Natural killer cell (primary cell): ENCODE data around the gene PDE8B. TPM values are rescaled to one million over a fixed set of nuclear protein-coding genes. Genes with fewer than 3 reads are reported as not detected.

Experiments used
- ATAC-seq, 3 donors: fragments of 150-1000 bp in 2 of 3; fragments of 200-7000 bp in 1 of 3; cut with Tn5 transposase; 1 replicate in 1 of 3; 2 replicates in 2 of 3; pipeline ENCODE4 v1.10.0; 2021; ENCODE audit warnings: mild to moderate bottlenecking in 2 of 3, moderate library complexity in 2 of 3
- DNase-seq, 2 donors: peaks; one replicate each; pipeline versions ENCODE4 v3.0.0 to v3.0.0-alpha.2; 2013 to 2021; ENCODE audit warnings: mixed read lengths in 1 of 2
- H3K27ac ChIP-seq: one replicate; pipeline ENCODE4 v1.5.1; 2013; ENCODE audit warnings: mild to moderate bottlenecking, low read length
- H3K27me3 ChIP-seq: one replicate; pipeline ENCODE4 v1.6.1; 2013; ENCODE audit warnings: low read length; ENCODE audit not compliant: control insufficient read depth, insufficient read depth
- H3K36me3 ChIP-seq: one replicate; pipeline ENCODE4 v1.6.1; 2013; ENCODE audit warnings: low read length; ENCODE audit not compliant: control insufficient read depth, insufficient read depth
- H3K4me1 ChIP-seq: one replicate; pipeline ENCODE4 v1.6.1; 2013; ENCODE audit warnings: low read length; ENCODE audit not compliant: control insufficient read depth, insufficient read depth
- H3K4me3 ChIP-seq: one replicate; pipeline ENCODE4 v1.5.1; 2013; ENCODE audit warnings: low read length
- H3K9me3 ChIP-seq: one replicate; pipeline ENCODE4 v1.6.1; 2013; ENCODE audit warnings: low read length; ENCODE audit not compliant: control insufficient read depth, insufficient read depth
- H3K27ac Mint-ChIP-seq, 2 donors: one replicate each; pipeline ENCODE4 v1.8.0; 2022; ENCODE audit warnings: mild to moderate bottlenecking in 2 of 2, mixed read lengths in 2 of 2, moderate library complexity in 1 of 2
- H3K27me3 Mint-ChIP-seq, 2 donors: one replicate each; pipeline ENCODE4 v1.8.0; 2022; ENCODE audit warnings: low read depth in 2 of 2, mixed read lengths in 2 of 2
- H3K36me3 Mint-ChIP-seq: one replicate; pipeline ENCODE4 v1.8.0; 2022; ENCODE audit warnings: mixed read lengths
- H3K4me1 Mint-ChIP-seq, 2 donors: one replicate each; pipeline ENCODE4 v1.8.0; 2022; ENCODE audit warnings: mixed read lengths in 2 of 2
- H3K4me3 Mint-ChIP-seq: one replicate; pipeline ENCODE4 v1.8.0; 2022; ENCODE audit warnings: mild to moderate bottlenecking, moderate library complexity, mixed read lengths
- H3K9me3 Mint-ChIP-seq, 2 donors: one replicate each; pipeline ENCODE4 v1.8.0; 2022; ENCODE audit warnings: mixed read lengths in 2 of 2
- WGBS: methylation state at CpG from one replicate; pipeline ENCODE4 v1.1.7; 2013; ENCODE audit warnings: missing lambda C conversion rate; ENCODE audit not compliant: insufficient coverage; 5-methylcytosine and 5-hydroxymethylcytosine counted together
- intact Hi-C: fragments of 100-400 bp; cut with micrococcal nuclease; formaldehyde crosslinking; loops from one replicate; pipeline ENCODE4 v1.14.2; 2022
- total RNA-seq, 4 donors: library from RNA; stranded (reverse); fragments of 120-200 nt in 1 of 4; gene quantifications; one replicate each; pipeline versions ENCODE4 v1.2.3 to v1.2.4, GENCODE V29; 2013 to 2022
- TF ChIP-seq, protein P1 (sequence below): fragments of 200-600 bp; IDR thresholded peaks from one replicate; pipeline ENCODE4 v1.8.0; 2022; ENCODE audit warnings: antibody characterized with exemption

Gene PDE8B
- total RNA-seq, 3 donors from 2014 or later (not counting 1 experiment from before 2014, with no cell fraction given), result 0.23 to 0.82 TPM; not detected in 1

- no peak for ATAC-seq
- no peak for DNase-seq
- Histone ChIP-seq H3K36me3 (peaks cover 16% of the 10 kb centered on the region), H3K4me3 (no peak overlapping the region), H3K9me3 (no peaks in the 10 kb centered on the region), H3K27ac (no peak overlapping the region), H3K27me3 (no peaks in the 10 kb centered on the region), H3K4me1 (no peaks in the 10 kb centered on the region)
- Mint-ChIP-seq H3K4me1 (no peaks in the 10 kb centered on the region), H3K27ac (no peak overlapping the region), H3K9me3 (no peaks in the 10 kb centered on the region), H3K4me3 (no peak overlapping the region), H3K27me3 (no peaks in the 10 kb centered on the region), H3K36me3 (no peaks in the 10 kb centered on the region)
- intact Hi-C loops, result no loop called here
- TF ChIP-seq, protein P1, sequence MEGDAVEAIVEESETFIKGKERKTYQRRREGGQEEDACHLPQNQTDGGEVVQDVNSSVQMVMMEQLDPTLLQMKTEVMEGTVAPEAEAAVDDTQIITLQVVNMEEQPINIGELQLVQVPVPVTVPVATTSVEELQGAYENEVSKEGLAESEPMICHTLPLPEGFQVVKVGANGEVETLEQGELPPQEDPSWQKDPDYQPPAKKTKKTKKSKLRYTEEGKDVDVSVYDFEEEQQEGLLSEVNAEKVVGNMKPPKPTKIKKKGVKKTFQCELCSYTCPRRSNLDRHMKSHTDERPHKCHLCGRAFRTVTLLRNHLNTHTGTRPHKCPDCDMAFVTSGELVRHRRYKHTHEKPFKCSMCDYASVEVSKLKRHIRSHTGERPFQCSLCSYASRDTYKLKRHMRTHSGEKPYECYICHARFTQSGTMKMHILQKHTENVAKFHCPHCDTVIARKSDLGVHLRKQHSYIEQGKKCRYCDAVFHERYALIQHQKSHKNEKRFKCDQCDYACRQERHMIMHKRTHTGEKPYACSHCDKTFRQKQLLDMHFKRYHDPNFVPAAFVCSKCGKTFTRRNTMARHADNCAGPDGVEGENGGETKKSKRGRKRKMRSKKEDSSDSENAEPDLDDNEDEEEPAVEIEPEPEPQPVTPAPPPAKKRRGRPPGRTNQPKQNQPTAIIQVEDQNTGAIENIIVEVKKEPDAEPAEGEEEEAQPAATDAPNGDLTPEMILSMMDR, result no peak
- WGBS, result 84% methylated on average over 8 of the region's 8 CpGs
Measured at GRCh38 chr5:77425998-77426659, 215.6 kb downstream of the PDE8B start.

DNA sequence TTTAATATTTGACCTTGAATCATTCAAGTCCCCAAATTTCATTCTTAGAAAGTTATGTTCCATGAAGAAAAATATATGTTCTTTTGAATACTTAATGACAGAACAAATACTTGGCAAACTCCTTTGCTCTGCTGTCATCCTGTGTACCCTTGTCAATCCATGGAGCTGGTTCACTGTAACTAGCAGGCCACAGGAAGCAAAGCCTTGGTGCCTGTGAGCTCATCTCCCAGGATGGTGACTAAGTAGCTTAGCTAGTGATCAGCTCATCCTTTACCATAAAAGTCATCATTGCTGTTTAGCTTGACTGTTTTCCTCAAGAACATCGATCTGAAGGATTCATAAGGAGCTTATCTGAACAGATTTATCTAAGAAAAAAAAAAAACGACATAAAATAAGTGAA lies 216.2 kb downstream of the PDE8B start:
- H3K27me3 ChIP-seq, result no peaks in the 10 kb centered on the region
- H3K9me3 ChIP-seq, result no peaks in the 10 kb centered on the region
- Mint-ChIP-seq H3K36me3 (no peaks in the 10 kb centered on the region), H3K9me3 (no peaks in the 10 kb centered on the region), H3K27me3 (no peaks in the 10 kb centered on the region), H3K27ac (no peak overlapping the region), H3K4me3 (no peak overlapping the region), H3K4me1 (no peaks in the 10 kb centered on the region)
- H3K4me1 ChIP-seq, result no peaks in the 10 kb centered on the region
- WGBS, result 63% methylated on average over 2 of the region's 2 CpGs
- no peak overlapping the region for H3K27ac ChIP-seq
- TF ChIP-seq, protein P1, result no peak
- no peak for DNase-seq
- no peak overlapping the region for H3K4me3 ChIP-seq
- H3K36me3 ChIP-seq, result peaks cover 21% of the 10 kb centered on the region
- intact Hi-C loops, result no loop called here
- ATAC-seq, result no peak

- no peaks in the 10 kb centered on the region for H3K9me3 Mint-ChIP-seq
- TF ChIP-seq, protein P1, result no peak
- Histone ChIP-seq H3K36me3 (peaks cover 33% of the 10 kb centered on the region), H3K9me3 (no peaks in the 10 kb centered on the region), H3K27ac (no peak overlapping the region), H3K27me3 (no peaks in the 10 kb centered on the region), H3K4me1 (no peaks in the 10 kb centered on the region), H3K4me3 (no peak overlapping the region)
- no peak overlapping the region for H3K4me3 Mint-ChIP-seq
- H3K36me3 Mint-ChIP-seq, result no peaks in the 10 kb centered on the region
- no peaks in the 10 kb centered on the region for H3K27me3 Mint-ChIP-seq
- intact Hi-C loops, result no loop called here
- no peak for DNase-seq
- no peaks in the 10 kb centered on the region for H3K4me1 Mint-ChIP-seq
- ATAC-seq, result no peak
- no peak overlapping the region for H3K27ac Mint-ChIP-seq
Measured at GRCh38 chr5:77427998-77428397, 217.5 kb downstream of the PDE8B start.

- no peaks in the 10 kb centered on the region for H3K4me1 ChIP-seq
- peaks cover 37% of the 10 kb centered on the region for H3K36me3 ChIP-seq
- TF ChIP-seq, protein P1, result no peak
- no peak for ATAC-seq
- no peaks in the 10 kb centered on the region for H3K27me3 ChIP-seq
- no peaks in the 10 kb centered on the region for H3K9me3 Mint-ChIP-seq
- WGBS, result 100% methylated on average over 2 of the region's 5 CpGs
- intact Hi-C loops, result no loop called here
- H3K9me3 ChIP-seq, result no peaks in the 10 kb centered on the region
- no peak overlapping the region for H3K27ac Mint-ChIP-seq
- H3K4me3 ChIP-seq, result no peak overlapping the region
- no peaks in the 10 kb centered on the region for H3K27me3 Mint-ChIP-seq
- H3K27ac ChIP-seq, result no peak overlapping the region
- DNase-seq, result no peak
- H3K4me1 Mint-ChIP-seq, result no peaks in the 10 kb centered on the region
- H3K36me3 Mint-ChIP-seq, result peaks cover 2% of the 10 kb centered on the region
- no peak overlapping the region for H3K4me3 Mint-ChIP-seq
Measured at GRCh38 chr5:77428526-77428925, 218.0 kb downstream of the PDE8B start.
